ENCODE measurements around the gene FYN. TPM values are rescaled to one million over a fixed set of nuclear protein-coding genes. Genes with fewer than 3 reads are reported as not detected.

The FYN gene
- total and polyA plus RNA-seq, 2 of the 13 experiments (the other 11 are each of a cell fraction or from before 2014, with no cell fraction given), result 15.5 to 24.6 TPM

GRCh38 chr6:111679126-111679858, 194.0 kb downstream of the FYN start:
- H3K4me2 ChIP-seq (ENCODE audit: low read depth, low read length), result peak overlapping the region; percentile 8; the same call in 1 of the 2 replicates
- H3K27ac ChIP-seq (ENCODE audit: extremely low read length, insufficient read depth, low read length), result no peak overlapping the region
- H3K4me3 ChIP-seq (replicated peaks in 1 of 3; ENCODE audit: insufficient read depth in 1 of 3, low read depth in 2 of 3, low read length in 3 of 3), result no peak overlapping the region
- no peaks in the 10 kb centered on the region for H3K9me3 ChIP-seq (ENCODE audit: low read length)
- H3K79me2 ChIP-seq (ENCODE audit: insufficient read depth, low read length), result no peaks in the 10 kb centered on the region
- H3K9ac ChIP-seq (ENCODE audit: insufficient read depth, low read depth, low read length), result no peak overlapping the region
- BruUV-seq (replicated peaks), result no TSS peak
- no peak overlapping the region for H2AFZ ChIP-seq (ENCODE audit: low read length)
- ChIA-PET POLR2A (no interaction called here), CTCF (ENCODE audit: low intra/inter-chr PET ratio, low total read pairs) (no interaction called here)
- no peak for TF ChIP-seq ZNF12 (CRISPR knock-in tag; IDR thresholded peaks at IDR 0.05)
- TF ChIP-seq HOXA9 (CRISPR knock-in tag; IDR thresholded peaks at IDR 0.05; ENCODE audit: borderline replicate concordance), result peak; percentile 37; the same call in 1 of the 2 replicates
- no peak for TF ChIP-seq FOXP1 (IDR thresholded peaks at IDR 0.05)
- no peak for TF ChIP-seq FOXP1 (CRISPR knock-in tag; IDR thresholded peaks at IDR 0.05)
- TF ChIP-seq ZNF710 (CRISPR knock-in tag; IDR thresholded peaks at IDR 0.05; ENCODE audit: borderline replicate concordance), result no peak
- no peak for TF ChIP-seq PCBP1 (IDR thresholded peaks at IDR 0.05; ENCODE audit: borderline replicate concordance, low read depth, low read length)
- TF ChIP-seq ZBTB8A (CRISPR knock-in tag; IDR thresholded peaks at IDR 0.05; ENCODE audit: borderline replicate concordance, low read depth), result no peak
- TF ChIP-seq DZIP1 (CRISPR knock-in tag; IDR thresholded peaks at IDR 0.05), result no peak
- TF ChIP-seq SETDB1 (CRISPR knock-in tag; IDR thresholded peaks at IDR 0.05; ENCODE audit: borderline replicate concordance), result 0 out of 2 replicates have a peak, but pooled peaks have one; percentile 37
- H3K4me1 ChIP-seq (ENCODE audit: insufficient read depth, low read length), result peaks cover 61% of the 10 kb centered on the region
- intact Hi-C loops (cut with micrococcal nuclease; ENCODE audit: unreplicated experiment) (loop anchor here (5.0 kb wide), 1 partner anchor 67 kb away; no protein-coding TSS in a partner anchor), in situ Hi-C loops (cut with HindIII; ENCODE audit: extremely low pct_ligation_motif_present, low pct_unique_long_range_greater_than_20kb) (no loop called here)
- ATAC-seq (no peak), DNase-seq (ENCODE audit: low spot score) (no peak), FAIRE-seq (no peak)
- WGBS (ENCODE audit: low lambda C conversion rate), result 60% methylated on average over 5 of the region's 5 CpGs
- H4K20me1 ChIP-seq (ENCODE audit: insufficient read depth, low read length), result no peaks in the 10 kb centered on the region
- no peaks in the 10 kb centered on the region for H3K27me3 ChIP-seq (ENCODE audit: control insufficient read depth in 1 of 2, insufficient read depth in 2 of 2, low read length in 2 of 2)
- H3K36me3 ChIP-seq (replicated peaks in 1 of 2; ENCODE audit: control insufficient read depth in 1 of 2, insufficient read depth in 2 of 2, low read length in 2 of 2), result peaks cover 0 to under 1% of the 10 kb centered on the region in 2 experiments; a peak in 2 of 5 replicates

Measured in HepG2 (cell line).